Progenitor cell of endocrine pancreas (in vitro differentiated cells): ENCODE results near the gene NT5DC4. TPM values are rescaled to one million over a fixed set of nuclear protein-coding genes. Genes with fewer than 3 reads are reported as not detected.
"Not testable (repeated sequence)": the region's sequence is repeated elsewhere in the genome, so short reads cannot be mapped to it uniquely, and the experiment has no call there.

Source experiments
- DNase-seq: peaks from one replicate; pipeline ENCODE4 v3.0.0; 2021; ENCODE audit warnings: low spot score; ENCODE audit not compliant: unreplicated experiment
- H3K27ac Mint-ChIP-seq: 2 replicates; pipeline ENCODE4 v1.8.0; 2021; ENCODE audit warnings: mild to moderate bottlenecking, moderate library complexity, mixed read lengths
- H3K27me3 Mint-ChIP-seq: 2 replicates; pipeline ENCODE4 v1.8.0; 2021; ENCODE audit warnings: mixed read lengths
- H3K36me3 Mint-ChIP-seq: 2 replicates; pipeline ENCODE4 v1.8.0; 2022; ENCODE audit warnings: mixed read lengths; ENCODE audit not compliant: insufficient read depth
- H3K4me1 Mint-ChIP-seq: 2 replicates; pipeline ENCODE4 v1.8.0; 2021; ENCODE audit warnings: low read depth, mixed read lengths
- H3K4me3 Mint-ChIP-seq: 2 replicates; pipeline ENCODE4 v1.8.0; 2021; ENCODE audit warnings: low read depth, mild to moderate bottlenecking, moderate library complexity, mixed read lengths
- H3K9me3 Mint-ChIP-seq: 2 replicates; pipeline ENCODE4 v1.8.0; 2021; ENCODE audit warnings: low read depth, mixed read lengths
- CTCF ChIP-seq: fragments of 200-600 bp; sonication (generic); IDR thresholded peaks from one replicate; pipeline ENCODE4 v1.5.0; 2021; ENCODE audit warnings: antibody characterized with exemption, mild to moderate bottlenecking; ENCODE audit not compliant: unreplicated experiment
- total RNA-seq: library from RNA; stranded (reverse); gene quantifications from 2 replicates; pipeline ENCODE4 v1.2.1, GENCODE V29; 2021

Gene NT5DC4
- total RNA-seq, 1 donor from 2014 or later = not detected

- H3K27ac Mint-ChIP-seq = no peak overlapping the region
- peaks cover 20% of the 10 kb centered on the region for H3K27me3 Mint-ChIP-seq
- no peaks in the 10 kb centered on the region for H3K9me3 Mint-ChIP-seq
- no peak overlapping the region for H3K4me3 Mint-ChIP-seq
- no peaks in the 10 kb centered on the region for H3K4me1 Mint-ChIP-seq
- H3K36me3 Mint-ChIP-seq = no peaks in the 10 kb centered on the region
- no peak for TF ChIP-seq CTCF
- no peak for DNase-seq
Measured at GRCh38 chr2:112713585-112713925, 7.3 kb upstream of the NT5DC4 start.

GRCh38 chr2:112713926-112714325 lies 6.9 kb upstream of the NT5DC4 start:
- H3K4me3 Mint-ChIP-seq = no peak overlapping the region
- H3K27me3 Mint-ChIP-seq = peaks cover 24% of the 10 kb centered on the region
- TF ChIP-seq CTCF = no peak
- no peak for DNase-seq
- no peak overlapping the region for H3K27ac Mint-ChIP-seq
- no peaks in the 10 kb centered on the region for H3K36me3 Mint-ChIP-seq
- H3K9me3 Mint-ChIP-seq = no peaks in the 10 kb centered on the region
- H3K4me1 Mint-ChIP-seq = no peaks in the 10 kb centered on the region

- Mint-ChIP-seq H3K4me3 (no peak overlapping the region), H3K27me3 (peaks cover 25% of the 10 kb centered on the region), H3K27ac (no peak overlapping the region), H3K4me1 (no peaks in the 10 kb centered on the region), H3K36me3 (no peaks in the 10 kb centered on the region), H3K9me3 (no peaks in the 10 kb centered on the region)
- no peak for DNase-seq
- no peak for TF ChIP-seq CTCF
Measured at GRCh38 chr2:112714331-112714730, 6.5 kb upstream of the NT5DC4 start.

- Mint-ChIP-seq H3K4me3 (no peak overlapping the region), H3K4me1 (no peaks in the 10 kb centered on the region), H3K9me3 (no peaks in the 10 kb centered on the region)
Measured at GRCh38 chr2:112714836-112715631, 5.8 kb upstream of the NT5DC4 start.

GRCh38 chr2:112716094-112716493 lies 4.7 kb upstream of the NT5DC4 start:
- DNase-seq = not testable (repeated sequence)

More at GRCh38 chr2:112714836-112715631, 5.8 kb upstream of the NT5DC4 start:
- no peak for TF ChIP-seq CTCF
- H3K27me3 Mint-ChIP-seq = peaks cover 25% of the 10 kb centered on the region
- H3K36me3 Mint-ChIP-seq = no peaks in the 10 kb centered on the region
- DNase-seq = no peak
- H3K27ac Mint-ChIP-seq = no peak overlapping the region

GRCh38 chr2:112716826-112717352 lies 3.9 kb upstream of the NT5DC4 start:
- H3K9me3 Mint-ChIP-seq, H3K36me3 Mint-ChIP-seq, H3K4me1 Mint-ChIP-seq, H3K27ac Mint-ChIP-seq, DNase-seq, H3K4me3 Mint-ChIP-seq: not testable (repeated sequence)
- H3K27me3 Mint-ChIP-seq = peaks cover 19% of the 10 kb centered on the region

More at GRCh38 chr2:112716094-112716493, 4.7 kb upstream of the NT5DC4 start:
- not testable (repeated sequence) for H3K9me3 Mint-ChIP-seq, H3K4me1 Mint-ChIP-seq, H3K4me3 Mint-ChIP-seq, H3K36me3 Mint-ChIP-seq, H3K27ac Mint-ChIP-seq
- peaks cover 21% of the 10 kb centered on the region for H3K27me3 Mint-ChIP-seq
